Esophagus (tissue), 2 donors: Measurements from ENCODE around the gene DUSP6. TPM values are rescaled to one million over a fixed set of nuclear protein-coding genes. Genes with fewer than 3 reads are reported as not detected.

ENCODE experiments used
- H3K27ac ChIP-seq, 2 donors: one replicate each; pipeline ENCODE4 v1.5.1; 2013; ENCODE audit warnings: low read depth in 2 of 2, mild to moderate bottlenecking in 2 of 2, inconsistent platforms in 1 of 2, low read length in 1 of 2, moderate library complexity in 1 of 2
- H3K27me3 ChIP-seq, 2 donors: one replicate each; pipeline ENCODE4 v1.6.1; 2013; ENCODE audit warnings: low read length in 2 of 2, control low read depth in 1 of 2, mild to moderate bottlenecking in 1 of 2; ENCODE audit not compliant: insufficient read depth in 2 of 2, control insufficient read depth in 1 of 2
- H3K36me3 ChIP-seq, 2 donors: one replicate each; pipeline ENCODE4 v1.6.1; 2013; ENCODE audit warnings: low read length in 1 of 2; ENCODE audit not compliant: control insufficient read depth in 2 of 2, insufficient read depth in 2 of 2
- H3K4me1 ChIP-seq, 2 donors: one replicate each; pipeline ENCODE4 v1.6.1; 2013; ENCODE audit warnings: low read length in 1 of 2; ENCODE audit not compliant: control insufficient read depth in 2 of 2, insufficient read depth in 2 of 2
- H3K4me3 ChIP-seq, 2 donors: one replicate each; pipeline ENCODE4 v1.5.1; 2013; ENCODE audit warnings: low read length in 2 of 2, mild to moderate bottlenecking in 2 of 2, low read depth in 1 of 2, moderate library complexity in 1 of 2
- H3K9me3 ChIP-seq, 2 donors: one replicate each; pipeline ENCODE4 v1.6.1; 2013; ENCODE audit warnings: mild to moderate bottlenecking in 2 of 2, low read depth in 1 of 2, low read length in 1 of 2, moderate library complexity in 1 of 2; ENCODE audit not compliant: control insufficient read depth in 2 of 2, insufficient read depth in 1 of 2
- WGBS, 2 donors: extraction: QIAGEN DNeasy Blood & Tissue Kit; methylation state at CpG; one replicate each; pipeline ENCODE4 v1.1.7; 2013; 5-methylcytosine and 5-hydroxymethylcytosine counted together
- polyA plus RNA-seq, 2 donors: library from polyadenylated mRNA; stranded (reverse); fragments of 200-250 nt; gene quantifications; one replicate each; pipeline ENCODE4 v1.2.3, GENCODE V29; 2013
- donor health status: healthy with polysubstance abuse.
- donor health status: Bipolar disorder and iron deficiency.

DUSP6 gene
- polyA plus RNA-seq, 2 donors, result 3.8 to 9.2 TPM

GRCh38 chr12:89364631-89365030, 12.3 kb upstream of the DUSP6 start:
- WGBS, 2 donors, result 86 to 88% methylated on average over 2 of the region's 2 CpGs
- Histone ChIP-seq H3K27me3 (no peaks in the 10 kb centered on the region), H3K27ac (no peak overlapping the region), H3K36me3 (no peaks in the 10 kb centered on the region), H3K9me3 (no peaks in the 10 kb centered on the region), H3K4me1 (no peaks in the 10 kb centered on the region), H3K4me3 (no peak overlapping the region)

GRCh38 chr12:89364058-89364457, 11.8 kb upstream of the DUSP6 start:
- H3K27ac ChIP-seq, result no peak overlapping the region
- H3K4me1 ChIP-seq, result no peaks in the 10 kb centered on the region
- no peak overlapping the region for H3K4me3 ChIP-seq
- 85 to 89% methylated on average over 2 of the region's 2 CpGs for WGBS, 2 donors
- no peaks in the 10 kb centered on the region for H3K27me3 ChIP-seq
- H3K9me3 ChIP-seq, result no peaks in the 10 kb centered on the region
- no peaks in the 10 kb centered on the region for H3K36me3 ChIP-seq

GRCh38 chr12:89363582-89363981, 11.3 kb upstream of the DUSP6 start:
- no peaks in the 10 kb centered on the region for H3K9me3 ChIP-seq
- peak overlapping the region in 1 of 2 donors; percentile 71 for H3K27ac ChIP-seq
- no peaks in the 10 kb centered on the region for H3K4me1 ChIP-seq
- H3K4me3 ChIP-seq, result no peak overlapping the region
- no peaks in the 10 kb centered on the region for H3K36me3 ChIP-seq
- H3K27me3 ChIP-seq, result no peaks in the 10 kb centered on the region

GRCh38 chr12:89363084-89363483, 10.8 kb upstream of the DUSP6 start:
- 68 to 71% methylated on average over 4 of the region's 4 CpGs for WGBS, 2 donors
- Histone ChIP-seq H3K27me3 (no peaks in the 10 kb centered on the region), H3K36me3 (no peaks in the 10 kb centered on the region), H3K4me1 (no peaks in the 10 kb centered on the region), H3K4me3 (no peak overlapping the region), H3K27ac (peak overlapping the region in 1 of 2 donors; percentile 78), H3K9me3 (no peaks in the 10 kb centered on the region)

GRCh38 chr12:89359615-89360014, 7.3 kb upstream of the DUSP6 start:
- Histone ChIP-seq H3K9me3 (no peaks in the 10 kb centered on the region), H3K36me3 (no peaks in the 10 kb centered on the region), H3K27me3 (no peaks in the 10 kb centered on the region), H3K4me1 (no peaks in the 10 kb centered on the region), H3K27ac (no peak overlapping the region), H3K4me3 (no peak overlapping the region)
- WGBS, 2 donors, result 95 to 98% methylated on average over 3 of the region's 3 CpGs

GRCh38 chr12:89358805-89359204, 6.5 kb upstream of the DUSP6 start:
- Histone ChIP-seq H3K27ac (no peak overlapping the region), H3K4me1 (no peaks in the 10 kb centered on the region), H3K4me3 (no peak overlapping the region), H3K9me3 (no peaks in the 10 kb centered on the region), H3K27me3 (no peaks in the 10 kb centered on the region), H3K36me3 (no peaks in the 10 kb centered on the region)

- Histone ChIP-seq H3K27me3 (no peaks in the 10 kb centered on the region), H3K4me3 (no peak overlapping the region), H3K9me3 (no peaks in the 10 kb centered on the region), H3K36me3 (no peaks in the 10 kb centered on the region), H3K27ac (no peak overlapping the region), H3K4me1 (peaks cover 0 to 3% of the 10 kb centered on the region in 2 donors)
- WGBS, 2 donors, result 81 to 86% methylated on average over 7 of the region's 7 CpGs
Observed at GRCh38 chr12:89357297-89357730, 5.0 kb upstream of the DUSP6 start.

- no peaks in the 10 kb centered on the region for H3K36me3 ChIP-seq
- no peak overlapping the region for H3K4me3 ChIP-seq
- 83 to 84% methylated on average over 4 of the region's 4 CpGs for WGBS, 2 donors
- peaks cover 0 to 6% of the 10 kb centered on the region in 2 donors for H3K4me1 ChIP-seq
- H3K27me3 ChIP-seq, result no peaks in the 10 kb centered on the region
- no peaks in the 10 kb centered on the region for H3K9me3 ChIP-seq
- no peak overlapping the region for H3K27ac ChIP-seq
Observed at GRCh38 chr12:89356069-89356665, 3.9 kb upstream of the DUSP6 start.

- H3K4me3 ChIP-seq, result peak overlapping the region in 1 of 2 donors; percentile 84
- no peaks in the 10 kb centered on the region for H3K9me3 ChIP-seq
- peaks cover 4 to 6% of the 10 kb centered on the region in 2 donors for H3K4me1 ChIP-seq
- peak overlapping the region; percentile 93 to 98 for H3K27ac ChIP-seq
- H3K27me3 ChIP-seq, result no peaks in the 10 kb centered on the region
- WGBS, 2 donors, result 58% methylated on average over 18 of the region's 18 CpGs
- H3K36me3 ChIP-seq, result no peaks in the 10 kb centered on the region
Observed at GRCh38 chr12:89355243-89356068, 3.2 kb upstream of the DUSP6 start.
